Body of pancreas (tissue), 4 donors: Measurements from ENCODE around the gene SHKBP1.

ENCODE experiments used
- POLR2A ChIP-seq, 3 donors: fragments of 450-650 bp; IDR thresholded peaks; one replicate each; pipeline ENCODE4 v1.6.1; 2016; ENCODE audit warnings: antibody characterized with exemption in 3 of 3, mild to moderate bottlenecking in 2 of 3
- TF ChIP-seq, protein P1 (sequence below), 7 experiments: fragments of 450-650 bp in 4 of 7; fragments of 200-600 bp in 3 of 7; sonication (generic) in 3 of 7; IDR thresholded peaks; one replicate each; pipeline ENCODE4 v1.5.1; 2016 to 2019; ENCODE audit warnings: antibody characterized with exemption in 7 of 7

DNA sequence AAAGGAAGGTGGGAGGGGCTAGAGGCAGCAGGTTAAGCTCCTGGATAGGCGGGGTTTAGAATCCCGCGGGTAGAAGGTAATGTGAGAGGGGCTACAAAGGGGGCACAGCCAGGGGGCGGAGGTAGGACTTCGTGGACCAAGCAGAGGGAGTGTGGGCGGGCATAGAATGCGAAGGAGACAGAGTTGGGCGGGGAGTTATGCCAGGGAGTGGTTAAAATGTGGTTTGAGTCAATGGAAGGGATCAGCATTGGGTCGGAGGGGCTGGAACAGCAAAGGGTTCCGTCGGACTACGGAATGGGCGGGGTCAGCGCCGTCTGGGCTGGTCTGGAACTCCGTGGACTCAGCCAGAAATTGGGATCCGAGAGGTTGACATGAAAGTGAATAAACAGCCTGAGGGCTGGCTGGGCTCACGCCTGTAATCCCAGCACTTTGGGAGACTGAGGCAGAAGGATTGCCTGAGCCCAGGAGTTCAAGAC is 27.5 kb downstream of the SHKBP1 start:
- TF ChIP-seq, protein P1, sequence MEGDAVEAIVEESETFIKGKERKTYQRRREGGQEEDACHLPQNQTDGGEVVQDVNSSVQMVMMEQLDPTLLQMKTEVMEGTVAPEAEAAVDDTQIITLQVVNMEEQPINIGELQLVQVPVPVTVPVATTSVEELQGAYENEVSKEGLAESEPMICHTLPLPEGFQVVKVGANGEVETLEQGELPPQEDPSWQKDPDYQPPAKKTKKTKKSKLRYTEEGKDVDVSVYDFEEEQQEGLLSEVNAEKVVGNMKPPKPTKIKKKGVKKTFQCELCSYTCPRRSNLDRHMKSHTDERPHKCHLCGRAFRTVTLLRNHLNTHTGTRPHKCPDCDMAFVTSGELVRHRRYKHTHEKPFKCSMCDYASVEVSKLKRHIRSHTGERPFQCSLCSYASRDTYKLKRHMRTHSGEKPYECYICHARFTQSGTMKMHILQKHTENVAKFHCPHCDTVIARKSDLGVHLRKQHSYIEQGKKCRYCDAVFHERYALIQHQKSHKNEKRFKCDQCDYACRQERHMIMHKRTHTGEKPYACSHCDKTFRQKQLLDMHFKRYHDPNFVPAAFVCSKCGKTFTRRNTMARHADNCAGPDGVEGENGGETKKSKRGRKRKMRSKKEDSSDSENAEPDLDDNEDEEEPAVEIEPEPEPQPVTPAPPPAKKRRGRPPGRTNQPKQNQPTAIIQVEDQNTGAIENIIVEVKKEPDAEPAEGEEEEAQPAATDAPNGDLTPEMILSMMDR (IDR thresholded peaks at IDR 0.05) = no peak
- no peak for TF ChIP-seq POLR2A (IDR thresholded peaks at IDR 0.05)
